ENCODE data around the gene SLC35A2.
A peak's percentile ranks its signal among the peaks of the same experiment; 100 is the strongest.

Gene SLC35A2

GRCh38 chrX:48897157-48897624 lies 14.3 kb downstream of the SLC35A2 start:
- peak overlapping the region; percentile 73 to 75 for H3K4me3 ChIP-seq (replicated peaks in 1 of 2; ENCODE audit: low read depth in 2 of 2, low read length in 2 of 2)
- DNase-seq (ENCODE audit: low read depth in 2 of 2): peak; percentile 74 to 79
- TF ChIP-seq CTCF (IDR thresholded peaks at IDR 0.05; ENCODE audit: low read depth, low read length): no peak

GRCh38 chrX:48896611-48897011 lies 14.8 kb downstream of the SLC35A2 start:
- no peak for TF ChIP-seq CTCF (IDR thresholded peaks at IDR 0.05; ENCODE audit: low read depth, low read length)
- peak overlapping the region; percentile 73 to 75 for H3K4me3 ChIP-seq (replicated peaks in 1 of 2; ENCODE audit: low read depth in 2 of 2, low read length in 2 of 2)
- peak; percentile 25 to 43 for DNase-seq (ENCODE audit: low read depth in 2 of 2)

- DNase-seq (ENCODE audit: low read depth in 2 of 2): no peak
- TF ChIP-seq CTCF (IDR thresholded peaks at IDR 0.05; ENCODE audit: low read depth, low read length): no peak
- no peak overlapping the region for H3K4me3 ChIP-seq (replicated peaks in 1 of 2; ENCODE audit: low read depth in 2 of 2, low read length in 2 of 2)
Observed at GRCh38 chrX:48894891-48895290, 16.6 kb downstream of the SLC35A2 start.

- DNase-seq (ENCODE audit: low read depth in 2 of 2): no peak
- H3K4me3 ChIP-seq (replicated peaks in 1 of 2; ENCODE audit: low read depth in 2 of 2, low read length in 2 of 2): no peak overlapping the region
- TF ChIP-seq CTCF (IDR thresholded peaks at IDR 0.05; ENCODE audit: low read depth, low read length): no peak
Observed at GRCh38 chrX:48893556-48894348, 17.7 kb downstream of the SLC35A2 start.

- no peak for DNase-seq (ENCODE audit: low read depth in 2 of 2)
- no peak for TF ChIP-seq CTCF (IDR thresholded peaks at IDR 0.05; ENCODE audit: low read depth, low read length)
- no peak overlapping the region for H3K4me3 ChIP-seq (replicated peaks in 1 of 2; ENCODE audit: low read depth in 2 of 2, low read length in 2 of 2)
Observed at GRCh38 chrX:48892896-48893295, 18.6 kb downstream of the SLC35A2 start.

GRCh38 chrX:48891402-48892288 lies 19.8 kb downstream of the SLC35A2 start:
- DNase-seq (ENCODE audit: low read depth in 2 of 2): peak; percentile 86 to 93
- H3K4me3 ChIP-seq (replicated peaks in 1 of 2; ENCODE audit: low read depth in 2 of 2, low read length in 2 of 2): peak overlapping the region; percentile 41 to 52
- TF ChIP-seq CTCF (IDR thresholded peaks at IDR 0.05; ENCODE audit: low read depth, low read length): peak; percentile 44
